Fibroblast of lung (primary cell): ENCODE measurements around the gene MBD1.

ENCODE experiments used
- CTCF ChIP-seq, 2 donors: IDR thresholded peaks in 1 of 2; conservative IDR thresholded peaks in 1 of 2; 1 replicate in 1 of 2; 2 replicates in 1 of 2; pipeline ENCODE4 v1.5.1; 2011 to 2012; ENCODE audit warnings: low read length in 2 of 2, control low read depth in 1 of 2, inconsistent platforms in 1 of 2, low read depth in 1 of 2, mild to moderate bottlenecking in 1 of 2
- EZH2 ChIP-seq: IDR thresholded peaks from 2 replicates; pipeline ENCODE4 v1.5.1; 2012; ENCODE audit warnings: low read length, control low read depth, mild to moderate bottlenecking; ENCODE audit errors: missing control alignments

- TF ChIP-seq CTCF (conservative IDR thresholded peaks at IDR 0.05 in 1 of 2, IDR thresholded peaks at IDR 0.05 in 1 of 2; ENCODE audit: low read depth in 1 of 2, low read length in 2 of 2) (no peak), EZH2 (no peak)
Measured at GRCh38 chr18:50250935-50251334, 30.4 kb downstream of the MBD1 start.
